Kidney epithelial cell (primary cell): ENCODE measurements around the gene MARVELD2. TPM values are rescaled to one million over a fixed set of nuclear protein-coding genes. Genes with fewer than 3 reads are reported as not detected.
"Not testable (repeated sequence)": the region's sequence is repeated elsewhere in the genome, so short reads cannot be mapped to it uniquely, and the experiment has no call there.

Experiments used
- DNase-seq: peaks from one replicate; pipeline ENCODE4 v3.0.0-alpha.2; 2010; ENCODE audit warnings: low read depth
- H3K27me3 ChIP-seq: 2 replicates; pipeline ENCODE4 v1.6.0; 2011; ENCODE audit warnings: low read length; ENCODE audit not compliant: control insufficient read depth, insufficient read depth
- H3K36me3 ChIP-seq: 2 replicates; pipeline ENCODE4 v1.5.1; 2011; ENCODE audit warnings: low read length; ENCODE audit not compliant: control insufficient read depth, insufficient read depth
- H3K4me3 ChIP-seq: 2 replicates; pipeline ENCODE4 v1.5.1; 2011; ENCODE audit warnings: low read depth, mild to moderate bottlenecking, control low read depth, low read length
- total RNA-seq: library from RNA; depleted of rRNA; stranded (reverse); fragments of >200 nt; gene quantifications from 2 replicates; pipeline ENCODE4 v1.2.3, GENCODE V29; 2015
- TF ChIP-seq, protein P1 (sequence below): IDR thresholded peaks from 2 replicates; pipeline ENCODE4 v1.5.1; 2011; ENCODE audit warnings: mild to moderate bottlenecking, moderate library complexity, low read length, control low read depth, inconsistent platforms; ENCODE audit not compliant: insufficient read depth, poor library complexity, severe bottlenecking

Gene MARVELD2
- total RNA-seq, 1 donor from 2014 or later = 27.6 TPM

DNA sequence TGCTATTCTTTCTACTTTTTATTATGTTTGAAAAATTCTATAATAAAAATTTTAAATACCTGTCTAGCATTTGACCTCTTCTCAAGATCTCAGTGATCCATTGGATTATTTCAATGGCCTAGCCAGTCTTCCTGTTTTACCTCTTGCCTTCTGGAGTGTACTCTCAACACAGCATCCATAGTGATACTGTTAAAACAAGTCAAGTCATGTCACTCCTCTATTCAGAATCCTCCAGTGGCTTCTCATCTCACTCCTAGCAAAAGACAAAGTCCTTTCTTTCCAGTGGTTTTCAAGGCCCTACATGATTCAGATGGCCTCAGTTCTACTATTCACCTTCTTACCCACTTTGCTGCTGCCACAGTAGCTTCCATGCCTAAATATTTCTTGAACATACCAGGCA, 1.8 kb downstream of the MARVELD2 start:
- Histone ChIP-seq H3K36me3 (no peaks in the 10 kb centered on the region), H3K4me3 (no peak overlapping the region), H3K27me3 (no peaks in the 10 kb centered on the region)
- TF ChIP-seq, protein P1, sequence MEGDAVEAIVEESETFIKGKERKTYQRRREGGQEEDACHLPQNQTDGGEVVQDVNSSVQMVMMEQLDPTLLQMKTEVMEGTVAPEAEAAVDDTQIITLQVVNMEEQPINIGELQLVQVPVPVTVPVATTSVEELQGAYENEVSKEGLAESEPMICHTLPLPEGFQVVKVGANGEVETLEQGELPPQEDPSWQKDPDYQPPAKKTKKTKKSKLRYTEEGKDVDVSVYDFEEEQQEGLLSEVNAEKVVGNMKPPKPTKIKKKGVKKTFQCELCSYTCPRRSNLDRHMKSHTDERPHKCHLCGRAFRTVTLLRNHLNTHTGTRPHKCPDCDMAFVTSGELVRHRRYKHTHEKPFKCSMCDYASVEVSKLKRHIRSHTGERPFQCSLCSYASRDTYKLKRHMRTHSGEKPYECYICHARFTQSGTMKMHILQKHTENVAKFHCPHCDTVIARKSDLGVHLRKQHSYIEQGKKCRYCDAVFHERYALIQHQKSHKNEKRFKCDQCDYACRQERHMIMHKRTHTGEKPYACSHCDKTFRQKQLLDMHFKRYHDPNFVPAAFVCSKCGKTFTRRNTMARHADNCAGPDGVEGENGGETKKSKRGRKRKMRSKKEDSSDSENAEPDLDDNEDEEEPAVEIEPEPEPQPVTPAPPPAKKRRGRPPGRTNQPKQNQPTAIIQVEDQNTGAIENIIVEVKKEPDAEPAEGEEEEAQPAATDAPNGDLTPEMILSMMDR = no peak
- DNase-seq = no peak

- Histone ChIP-seq H3K27me3 (no peaks in the 10 kb centered on the region), H3K4me3 (no peak overlapping the region), H3K36me3 (no peaks in the 10 kb centered on the region)
- no peak for DNase-seq
- TF ChIP-seq, protein P1 = no peak
Measured at GRCh38 chr5:69418554-69418953, 3.6 kb downstream of the MARVELD2 start.

DNA sequence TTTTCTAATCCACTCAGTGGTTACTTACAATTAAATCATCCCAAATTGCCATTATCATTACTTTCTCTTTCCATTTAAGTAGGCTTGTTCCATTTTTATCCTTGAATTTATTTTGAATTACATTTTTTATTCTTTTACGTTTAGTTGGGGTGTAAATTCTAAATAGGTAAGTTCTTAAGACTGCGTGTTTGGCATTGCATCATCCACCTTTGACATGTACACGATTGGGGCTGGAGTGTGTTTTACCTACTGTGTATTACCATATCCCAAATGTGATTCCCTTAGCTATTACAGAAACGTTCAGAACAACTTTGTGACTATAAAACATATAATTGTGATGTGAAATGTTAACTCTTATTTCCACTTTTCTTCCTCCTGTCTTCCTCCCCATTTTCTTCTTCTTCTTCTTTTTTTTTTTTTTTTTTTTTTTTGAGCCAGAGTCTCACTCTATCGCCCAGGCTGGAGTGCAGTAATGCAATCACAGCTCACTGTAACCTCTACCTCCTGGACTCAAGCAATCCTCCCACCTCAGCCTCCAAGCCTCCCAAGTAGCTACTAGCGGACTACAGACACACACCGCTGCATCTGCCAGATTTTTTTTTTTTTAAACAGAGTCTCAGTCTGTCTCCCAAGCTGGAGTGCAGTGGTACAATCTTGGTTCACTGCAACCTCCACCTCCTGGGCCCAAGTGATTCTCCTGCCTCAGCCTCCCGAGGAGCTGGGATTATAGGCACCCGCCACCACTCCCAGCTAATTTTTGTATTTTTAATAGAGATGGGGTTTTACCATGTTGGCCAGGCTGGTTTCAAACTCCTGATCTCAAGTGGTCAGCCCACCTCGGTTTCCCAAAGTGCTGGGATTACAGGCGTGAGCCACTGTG, 16.7 kb downstream of the MARVELD2 start:
- DNase-seq = no peak
- no peak overlapping the region for H3K4me3 ChIP-seq
- H3K36me3 ChIP-seq = no peaks in the 10 kb centered on the region
- TF ChIP-seq, protein P1 = no peak
- H3K27me3 ChIP-seq = no peaks in the 10 kb centered on the region

DNA sequence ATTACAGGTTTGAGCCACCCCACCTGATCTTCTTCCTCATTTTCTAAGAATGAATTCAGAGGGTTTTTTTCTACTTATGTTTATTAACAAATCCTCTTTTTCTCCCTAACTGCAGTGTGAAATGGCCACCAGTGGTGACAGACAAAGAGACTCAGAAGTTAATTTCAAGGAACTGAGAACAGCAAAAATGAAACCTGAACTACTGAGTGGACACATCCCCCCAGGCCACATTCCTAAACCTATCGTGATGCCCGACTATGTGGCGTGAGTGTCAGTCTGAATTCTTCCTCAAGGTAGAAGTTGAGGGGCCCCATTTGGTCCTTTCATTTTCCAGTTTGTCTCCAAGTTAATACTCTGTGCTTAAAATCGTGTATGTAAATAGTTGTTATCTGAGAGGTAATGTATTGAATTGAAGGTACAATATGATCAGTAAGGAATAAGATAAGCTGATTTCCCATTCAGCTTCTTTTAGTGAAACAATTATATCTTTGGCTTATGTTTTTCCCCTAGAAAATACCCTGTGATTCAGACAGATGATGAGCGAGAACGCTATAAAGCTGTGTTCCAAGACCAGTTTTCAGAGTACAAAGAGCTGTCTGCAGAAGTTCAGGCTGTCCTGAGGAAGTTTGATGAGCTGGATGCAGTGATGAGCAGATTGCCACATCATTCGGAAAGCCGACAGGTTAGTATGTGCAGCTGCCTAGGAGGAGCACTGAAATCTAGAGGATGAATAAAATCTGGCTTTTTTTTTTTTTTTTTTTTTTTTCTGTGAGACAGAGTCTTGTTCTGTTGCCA, 17.7 kb downstream of the MARVELD2 start:
- TF ChIP-seq, protein P1 = no peak

DNA sequence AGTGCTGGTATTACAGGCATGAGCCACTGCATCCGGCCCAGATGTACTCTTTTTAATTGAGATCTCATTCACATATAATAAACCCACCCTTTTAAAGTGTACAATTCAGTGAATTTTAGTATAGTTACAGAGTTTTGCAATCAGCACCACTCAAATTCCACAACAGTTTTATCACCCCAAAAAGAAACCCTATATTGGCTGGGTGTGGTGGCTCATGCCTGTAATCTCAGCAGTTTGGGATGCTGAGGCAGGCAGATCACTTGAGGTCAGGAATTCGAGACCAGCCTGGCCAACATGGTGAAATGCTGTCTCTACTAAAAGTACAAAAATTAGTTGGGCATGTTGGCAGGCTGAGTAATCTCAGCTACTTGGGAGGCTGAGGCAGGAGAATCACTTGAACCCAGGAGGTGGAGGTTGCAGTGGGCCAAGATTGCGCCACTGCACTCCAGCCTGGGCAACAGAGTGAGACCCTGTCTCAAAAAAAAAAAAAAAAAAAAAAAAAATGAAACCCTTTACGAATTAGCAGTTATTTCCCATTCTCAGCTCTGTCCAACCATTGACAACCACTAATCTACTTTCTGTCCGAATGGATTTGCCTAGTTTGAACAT, 20.5 kb downstream of the MARVELD2 start:
- H3K4me3 ChIP-seq, DNase-seq, H3K27me3 ChIP-seq, H3K36me3 ChIP-seq: not testable (repeated sequence)

More for the DNA sequence above, 17.7 kb downstream of the MARVELD2 start:
- no peak overlapping the region for H3K4me3 ChIP-seq
- no peaks in the 10 kb centered on the region for H3K36me3 ChIP-seq
- DNase-seq = no peak
- no peaks in the 10 kb centered on the region for H3K27me3 ChIP-seq
